ENCODE measurements around the gene PCCA.

The PCCA gene

DNA sequence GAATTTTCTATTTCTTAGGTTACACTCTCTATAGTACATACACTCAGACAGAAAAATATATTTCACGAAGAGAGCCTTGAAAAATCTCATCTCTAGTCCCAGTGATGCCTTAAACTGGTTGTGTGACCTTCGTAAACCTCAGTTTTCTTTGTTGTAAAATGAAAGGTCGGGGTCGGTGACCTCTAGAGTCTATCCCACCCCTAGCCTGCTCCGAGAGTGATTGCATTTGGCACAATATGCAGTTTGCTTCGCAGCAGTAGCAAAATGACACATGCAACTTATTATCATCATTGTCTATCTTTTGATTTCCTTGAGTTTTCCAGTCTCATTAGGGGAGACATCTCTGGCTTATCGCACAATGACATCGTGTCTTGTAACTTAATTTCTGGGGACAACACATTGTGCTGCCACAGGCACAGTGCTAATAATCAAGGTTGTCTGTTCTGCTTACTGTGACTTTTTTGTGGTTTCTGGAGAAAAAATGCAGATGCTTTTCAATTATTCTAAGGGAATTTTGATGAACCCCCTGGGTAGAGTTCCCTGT, 384.7 kb downstream of the PCCA start:
- no peak for DNase-seq

DNA sequence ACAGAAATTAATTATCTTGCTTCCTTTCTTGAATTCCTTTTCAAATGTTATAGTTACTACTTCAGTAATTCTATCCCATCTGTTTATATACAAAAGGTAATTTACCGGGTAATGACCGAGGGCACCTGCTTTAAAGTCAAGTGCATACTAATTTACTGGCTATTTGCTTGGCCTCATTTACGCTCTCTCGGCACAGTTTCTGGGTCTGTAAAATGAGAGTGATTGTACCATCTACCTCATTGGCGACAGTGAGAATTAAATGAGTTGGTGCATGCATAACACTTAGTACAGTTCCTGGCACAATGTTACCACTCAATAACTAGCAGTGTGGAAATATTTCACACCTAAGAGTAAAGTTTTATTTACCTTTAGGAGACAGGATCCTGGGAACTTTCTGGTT, 388.1 kb downstream of the PCCA start:
- DNase-seq: no peak

DNA sequence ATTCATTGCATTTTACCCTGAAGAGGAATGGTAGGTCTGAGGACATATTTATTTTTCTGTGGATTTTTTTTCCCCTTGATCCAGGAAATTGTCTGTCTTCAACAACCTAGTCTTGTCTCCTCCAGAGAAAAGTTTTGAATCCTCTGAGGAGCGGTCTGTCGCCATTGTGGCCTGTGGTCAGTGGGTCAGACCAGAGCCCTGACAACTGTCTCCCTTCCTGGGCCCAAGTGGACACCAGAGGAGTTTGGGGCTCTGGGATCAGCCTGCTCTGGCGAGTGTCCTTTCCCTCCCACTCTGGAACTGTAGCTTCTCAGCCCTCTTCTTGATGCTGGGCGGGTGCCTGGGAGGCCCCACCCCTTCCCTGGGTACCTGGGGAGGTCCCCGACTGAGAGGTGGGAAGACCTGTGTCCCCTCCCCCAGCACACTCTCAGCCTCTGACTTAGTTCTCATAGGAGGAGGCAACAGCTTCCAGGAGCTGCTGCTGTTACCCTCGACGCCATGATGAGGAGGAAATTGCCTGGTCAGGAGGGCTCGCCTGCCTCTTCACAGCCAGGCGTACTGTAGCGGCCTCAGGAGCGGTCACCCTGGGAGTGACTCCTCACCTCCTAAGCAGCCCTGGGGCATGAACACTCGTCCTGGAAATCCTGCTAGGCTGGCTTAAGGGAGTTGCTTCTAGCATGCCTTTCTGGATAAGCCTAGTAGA, 389.4 kb downstream of the PCCA start:
- DNase-seq: no peak

DNA sequence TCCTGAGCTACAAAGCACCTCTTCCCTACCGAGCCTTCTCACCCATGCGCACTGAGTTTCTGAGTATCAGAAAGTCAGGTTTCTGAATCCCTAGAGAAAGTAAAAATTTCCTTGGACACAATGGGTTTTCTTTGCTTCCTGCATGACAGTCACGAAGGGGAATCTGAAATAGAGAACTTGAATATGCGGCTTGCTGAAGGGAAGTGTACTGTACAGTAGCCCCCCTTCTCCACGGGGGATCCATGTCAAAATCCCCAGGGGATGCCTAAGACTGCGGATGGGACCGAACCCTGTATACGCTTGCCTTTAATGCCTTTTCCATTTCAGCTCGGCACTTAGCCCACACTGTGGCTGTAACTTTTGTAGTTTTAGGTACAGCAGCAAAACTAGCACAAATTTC, 391.8 kb downstream of the PCCA start:
- no peak for DNase-seq

DNA sequence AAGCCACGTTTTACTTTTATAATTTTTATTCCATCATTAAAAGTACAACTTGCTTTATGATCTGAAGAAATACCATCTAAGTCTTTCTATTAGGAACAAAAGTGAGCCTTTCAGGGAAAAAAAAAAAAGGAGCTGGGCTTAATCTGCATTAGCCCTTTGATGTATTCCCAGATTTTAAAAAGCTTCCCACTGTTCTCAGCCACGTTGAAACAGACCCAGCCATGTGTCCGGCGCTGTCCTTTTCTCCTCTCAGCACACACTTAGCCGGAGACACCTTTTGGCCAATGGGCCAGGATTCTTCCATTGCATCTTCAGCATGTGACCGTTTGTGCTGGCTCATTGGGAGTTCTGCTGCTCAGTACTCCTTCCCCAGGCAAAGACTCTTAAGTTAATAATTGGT, 394.2 kb downstream of the PCCA start:
- DNase-seq: no peak

DNA sequence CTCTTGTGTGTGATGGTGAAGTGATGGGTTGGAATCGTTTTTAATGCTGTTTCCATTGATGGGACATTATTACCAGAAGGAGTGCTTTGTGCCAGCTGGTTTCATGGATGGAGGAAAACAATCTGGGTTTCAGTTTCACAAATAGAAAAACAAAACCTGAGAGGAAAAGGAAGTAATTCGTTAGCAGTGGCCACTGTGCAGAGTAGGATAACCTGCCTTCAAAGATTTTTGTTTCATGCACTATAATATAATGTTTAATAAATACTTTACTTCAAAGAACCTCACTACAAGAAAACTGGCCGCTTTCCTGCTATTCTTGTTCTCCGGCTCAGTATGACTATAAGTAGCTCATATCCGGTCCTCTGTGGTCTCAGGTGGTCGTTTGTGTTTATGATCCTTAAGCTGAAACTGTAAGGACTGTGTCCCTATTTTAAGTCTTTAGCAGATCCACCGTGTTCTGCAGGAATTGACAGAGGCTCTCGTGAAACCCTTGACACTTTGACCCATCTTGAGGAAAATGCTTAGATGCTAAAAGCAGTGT, 395.0 kb downstream of the PCCA start:
- no peak for DNase-seq

DNA sequence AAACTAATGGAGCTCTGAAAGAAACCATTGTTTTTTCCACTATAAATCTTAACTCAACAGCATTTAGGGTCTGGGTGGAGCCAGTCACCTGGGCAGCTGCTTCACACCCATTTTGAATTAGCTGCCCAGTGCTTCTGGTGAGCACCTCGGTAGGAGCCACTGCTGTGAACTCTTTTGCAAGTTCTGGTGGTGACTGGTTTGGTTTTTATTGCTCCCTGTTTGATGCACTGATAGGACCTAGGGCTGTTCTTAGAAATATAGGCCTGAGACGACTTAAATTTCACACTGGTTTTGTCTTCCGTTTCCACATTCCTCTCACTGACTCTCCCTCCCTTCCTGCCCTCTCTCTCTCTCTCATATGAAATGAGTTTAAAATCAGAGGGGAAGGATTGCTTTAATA, 395.8 kb downstream of the PCCA start:
- DNase-seq: no peak

DNA sequence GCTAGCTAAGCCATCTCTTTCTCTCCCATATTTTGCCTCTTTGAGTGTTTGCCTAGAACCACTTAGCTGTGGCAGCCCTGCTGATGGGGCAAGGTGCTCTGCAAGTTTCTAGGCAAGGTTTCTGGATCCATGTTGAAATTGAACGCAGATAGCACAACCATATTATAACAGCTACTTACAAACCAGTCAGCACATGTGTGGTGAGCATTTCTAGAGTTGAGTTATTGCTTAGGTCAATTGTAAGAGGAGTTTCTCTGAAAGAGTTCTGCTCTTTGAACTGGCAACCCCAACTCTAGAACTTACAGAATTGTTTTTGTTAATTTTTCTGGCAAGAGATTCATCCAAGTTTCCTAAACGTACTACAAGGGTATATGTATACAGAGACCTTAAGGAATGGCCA, 396.4 kb downstream of the PCCA start:
- DNase-seq: no peak

DNA sequence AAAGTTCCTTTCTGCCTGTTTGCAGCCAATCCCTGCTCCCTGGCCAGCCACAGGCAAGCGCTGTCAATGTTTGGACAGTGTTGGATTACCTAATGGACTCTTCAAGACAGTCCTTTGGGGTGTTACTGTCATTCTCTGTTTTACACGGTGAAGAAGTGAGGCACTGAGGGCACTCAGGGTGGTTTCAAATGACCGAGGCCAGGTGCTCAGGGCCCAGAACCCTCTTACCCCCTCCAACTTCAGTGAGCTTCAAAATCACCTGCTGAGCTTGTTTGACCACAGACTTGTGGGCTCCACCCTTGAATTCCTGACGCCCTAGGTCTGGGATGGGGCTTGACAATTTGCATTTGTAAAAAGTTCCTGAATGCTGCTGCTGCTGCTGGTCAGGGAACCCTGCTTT, 401.8 kb downstream of the PCCA start:
- DNase-seq: peak; percentile 93

DNA sequence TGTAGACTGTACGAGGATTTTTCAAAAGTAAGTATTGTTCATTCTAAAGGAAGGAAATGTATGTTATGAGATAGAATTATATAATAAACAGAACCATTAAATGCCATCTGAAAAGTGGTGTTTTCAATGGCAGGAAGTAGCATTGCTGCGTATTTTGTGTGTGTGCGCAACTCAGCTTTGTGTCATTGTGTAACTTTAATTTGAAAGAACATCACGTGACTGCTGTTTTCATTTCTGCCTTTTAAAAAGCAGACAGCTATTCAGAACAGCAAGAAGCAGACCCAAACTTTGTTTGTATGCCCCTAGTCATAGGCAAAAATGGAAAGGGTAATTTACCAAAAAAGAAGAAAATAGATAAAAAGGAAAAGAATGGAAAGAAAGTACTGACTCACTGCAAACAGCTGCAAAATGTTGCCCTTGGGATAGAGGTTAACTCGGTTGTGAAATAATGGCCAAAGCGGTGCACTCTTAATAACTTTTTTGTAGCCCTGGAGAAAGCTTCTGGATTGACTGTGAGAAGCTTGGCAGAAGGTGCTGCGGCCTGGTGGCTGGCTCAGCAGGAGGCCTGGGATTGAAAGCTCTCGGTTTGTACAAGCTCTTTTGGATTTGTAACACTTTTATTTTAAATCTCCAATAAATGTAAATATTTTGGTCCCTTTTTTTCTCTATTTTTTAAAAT, 402.4 kb downstream of the PCCA start:
- no peak for DNase-seq

DNA sequence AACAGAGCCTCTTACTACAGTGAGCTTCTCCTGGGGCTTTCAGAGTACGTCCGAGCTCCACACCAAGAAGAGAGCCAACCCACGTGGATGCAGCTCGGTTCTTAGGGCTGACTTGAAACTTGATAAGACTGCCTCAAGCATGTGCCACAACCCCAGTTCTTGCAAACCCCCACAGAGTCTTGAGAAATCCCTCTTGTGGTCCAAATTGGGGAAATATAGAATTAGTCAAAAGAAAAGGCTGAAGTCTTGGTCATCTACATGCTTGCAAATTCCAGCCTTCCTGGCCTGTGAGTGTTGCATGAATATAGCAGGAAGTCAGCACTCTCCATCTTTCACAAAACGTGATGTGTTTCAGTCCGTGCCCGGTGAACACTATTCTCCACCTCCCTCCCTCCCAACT, 404.5 kb downstream of the PCCA start:
- DNase-seq: no peak

DNA sequence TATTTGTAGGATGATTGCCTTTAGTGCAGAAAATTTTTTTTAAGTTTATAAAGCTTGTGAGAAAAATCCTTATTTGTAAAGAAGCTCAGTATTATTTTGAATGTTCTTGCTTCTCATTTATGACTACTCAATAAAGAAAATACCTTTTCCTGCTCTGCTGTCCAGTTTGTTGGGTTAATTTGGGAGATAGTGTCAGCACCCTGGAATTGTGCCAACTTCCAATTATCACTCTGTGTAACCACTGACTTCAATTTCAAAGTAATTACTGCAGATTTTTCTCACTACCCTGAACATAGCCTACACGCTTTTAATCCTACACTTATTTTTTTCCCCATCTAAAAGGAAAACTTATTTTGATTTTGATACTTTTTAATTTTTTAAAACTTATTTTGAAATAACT, 406.6 kb downstream of the PCCA start:
- no peak for DNase-seq

DNA sequence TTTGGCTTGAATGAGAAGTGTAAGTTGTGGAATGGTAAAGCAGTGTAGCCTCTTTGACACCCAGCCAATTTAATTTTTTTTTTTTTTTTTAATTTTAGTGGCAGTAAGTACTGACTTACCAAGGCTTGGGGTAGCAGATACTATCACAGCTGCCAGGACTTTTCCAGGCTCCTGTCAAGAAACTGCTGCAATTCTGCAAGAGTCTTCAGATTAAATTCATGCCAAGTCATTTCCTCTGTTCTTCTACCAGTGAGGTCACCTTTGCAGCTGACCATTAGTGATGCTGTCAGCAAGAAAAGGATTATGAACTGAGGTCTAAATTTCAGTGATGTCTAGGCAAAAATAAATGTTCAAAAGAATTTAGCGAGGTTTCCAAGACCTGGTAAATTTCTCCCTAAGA, 408.5 kb downstream of the PCCA start:
- DNase-seq: no peak

DNA sequence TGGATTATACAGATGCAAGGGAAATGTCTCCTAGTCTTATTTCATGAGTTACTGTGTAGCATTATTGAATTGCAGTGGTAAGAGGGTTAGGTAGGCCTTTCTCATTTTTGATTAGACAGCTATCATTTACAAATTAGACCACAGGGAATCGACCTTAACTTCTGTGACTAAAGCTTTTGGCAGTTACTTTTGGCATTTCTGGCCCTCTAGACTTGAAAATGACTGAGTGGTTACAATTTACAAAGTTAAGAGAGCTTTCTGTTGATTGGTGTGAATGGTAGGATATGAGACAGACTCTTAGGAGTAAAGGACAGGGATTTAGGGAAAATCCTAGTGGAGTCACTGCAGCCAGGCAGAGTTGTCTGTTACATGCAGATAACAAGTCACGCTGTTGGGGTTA, 413.6 kb downstream of the PCCA start:
- DNase-seq: no peak

DNA sequence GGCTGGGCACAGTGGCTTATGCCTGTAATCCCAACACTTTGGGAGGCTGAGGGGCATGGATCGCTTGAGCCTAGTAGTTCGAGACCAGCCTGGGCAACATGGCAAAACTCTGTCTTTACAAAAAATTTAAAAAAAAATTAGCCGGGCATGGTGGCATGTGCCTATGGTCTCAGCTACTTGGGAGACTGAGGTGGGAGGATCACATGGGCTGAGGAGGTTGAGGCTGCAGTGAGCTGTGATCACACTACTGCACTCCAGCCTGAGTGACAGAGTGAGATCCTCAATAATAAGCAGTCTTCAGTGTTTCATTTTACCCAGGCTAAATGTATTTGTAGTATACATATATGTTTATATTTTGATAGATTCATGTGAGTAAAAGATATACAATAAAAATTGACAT, 414.7 kb downstream of the PCCA start:
- DNase-seq: no peak

DNA sequence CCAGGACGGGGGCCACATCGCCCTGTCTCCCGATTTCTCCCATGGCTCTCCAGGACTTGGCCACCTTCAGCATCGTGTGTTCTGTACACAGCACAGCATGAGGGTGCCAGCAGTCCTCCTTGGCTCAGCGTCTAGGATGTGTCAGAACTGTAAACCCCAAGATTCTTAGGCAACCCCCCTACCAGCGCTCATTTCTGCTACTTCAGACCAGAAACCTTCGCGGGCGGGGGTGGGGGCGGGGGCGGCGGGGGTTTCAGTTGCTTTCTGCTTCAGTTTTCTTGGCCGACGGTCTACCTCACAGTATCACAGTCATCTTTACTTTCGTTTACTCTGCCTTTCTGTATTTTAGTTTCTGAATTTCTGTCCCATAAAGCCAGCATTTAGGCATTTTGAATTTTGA, 417.3 kb downstream of the PCCA start:
- no peak for DNase-seq

DNA sequence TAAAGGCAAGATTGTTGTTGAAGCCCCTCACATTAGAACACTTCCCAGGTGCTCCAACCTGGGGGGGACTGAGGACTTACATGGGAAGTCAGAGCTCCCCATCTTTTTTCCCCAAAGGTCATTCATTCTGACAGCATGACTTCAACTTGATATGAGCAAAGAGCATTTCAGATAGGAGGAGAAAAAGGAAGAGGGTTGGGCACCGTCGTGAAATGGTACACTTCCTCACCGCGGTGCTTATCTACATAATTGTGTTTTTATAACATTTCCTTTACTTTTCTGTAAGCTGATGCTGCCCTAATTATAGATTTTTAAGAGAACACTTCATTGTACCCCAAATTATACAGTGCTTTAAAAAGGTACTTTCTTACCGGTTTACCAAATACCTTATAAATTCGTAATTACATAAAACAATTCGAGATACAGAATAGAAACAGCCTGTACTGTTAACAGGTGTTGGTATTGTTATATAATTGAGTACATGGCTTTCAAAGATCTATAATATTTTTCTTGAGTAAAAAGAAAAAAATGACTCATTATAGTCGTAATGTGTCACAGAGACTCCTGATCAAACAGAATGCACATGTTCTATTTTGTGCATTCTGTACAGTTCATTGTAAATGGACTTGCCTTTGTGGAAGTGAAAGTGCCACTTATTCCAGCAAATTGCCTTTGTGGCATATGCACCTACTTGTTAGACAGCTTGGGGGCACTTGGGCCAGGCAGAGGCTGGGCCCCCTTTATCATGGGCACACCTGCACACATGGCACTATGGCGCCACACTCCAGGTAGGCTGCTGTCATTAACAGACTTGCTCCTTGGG, 417.9 kb downstream of the PCCA start:
- DNase-seq: no peak

DNA sequence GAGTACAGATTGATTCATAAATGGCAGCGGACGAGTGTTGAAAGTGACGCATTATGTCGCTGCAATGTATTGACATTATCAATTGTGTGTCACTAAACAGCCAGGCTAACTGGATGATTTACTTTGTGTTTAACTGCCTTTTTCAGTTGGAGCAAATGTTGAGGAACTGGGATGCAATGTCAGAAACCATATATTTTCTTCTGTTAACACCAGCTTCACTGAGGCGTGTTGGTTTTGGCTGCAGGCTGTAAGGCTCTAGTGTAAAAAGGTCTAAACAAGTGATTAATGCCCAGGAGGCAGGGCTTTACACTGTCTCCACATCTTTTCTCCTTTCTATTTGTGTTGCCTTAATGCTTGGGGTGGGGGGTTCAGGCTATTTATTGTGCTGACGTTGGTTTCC, 419.6 kb downstream of the PCCA start:
- DNase-seq: peak; percentile 98

DNA sequence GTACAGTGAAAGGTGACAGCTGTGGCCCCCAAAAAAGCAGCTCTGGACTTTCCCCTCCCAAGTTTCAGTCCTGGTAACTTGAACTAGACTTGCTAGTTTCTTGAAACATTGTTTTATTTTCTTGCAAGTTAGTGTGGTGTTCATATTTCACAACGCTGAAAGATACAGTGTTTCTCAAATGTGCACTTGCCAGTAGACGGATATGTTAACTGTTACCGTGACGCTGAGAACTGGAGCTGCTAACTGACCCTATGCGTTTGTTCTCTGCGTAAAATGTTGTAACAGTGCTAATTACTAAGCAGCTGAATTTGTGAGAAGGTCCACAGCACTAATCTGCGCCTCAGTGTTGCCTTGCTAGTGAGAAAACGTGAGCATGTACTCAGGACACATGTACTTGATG, 420.1 kb downstream of the PCCA start:
- DNase-seq: peak; percentile 87

DNA sequence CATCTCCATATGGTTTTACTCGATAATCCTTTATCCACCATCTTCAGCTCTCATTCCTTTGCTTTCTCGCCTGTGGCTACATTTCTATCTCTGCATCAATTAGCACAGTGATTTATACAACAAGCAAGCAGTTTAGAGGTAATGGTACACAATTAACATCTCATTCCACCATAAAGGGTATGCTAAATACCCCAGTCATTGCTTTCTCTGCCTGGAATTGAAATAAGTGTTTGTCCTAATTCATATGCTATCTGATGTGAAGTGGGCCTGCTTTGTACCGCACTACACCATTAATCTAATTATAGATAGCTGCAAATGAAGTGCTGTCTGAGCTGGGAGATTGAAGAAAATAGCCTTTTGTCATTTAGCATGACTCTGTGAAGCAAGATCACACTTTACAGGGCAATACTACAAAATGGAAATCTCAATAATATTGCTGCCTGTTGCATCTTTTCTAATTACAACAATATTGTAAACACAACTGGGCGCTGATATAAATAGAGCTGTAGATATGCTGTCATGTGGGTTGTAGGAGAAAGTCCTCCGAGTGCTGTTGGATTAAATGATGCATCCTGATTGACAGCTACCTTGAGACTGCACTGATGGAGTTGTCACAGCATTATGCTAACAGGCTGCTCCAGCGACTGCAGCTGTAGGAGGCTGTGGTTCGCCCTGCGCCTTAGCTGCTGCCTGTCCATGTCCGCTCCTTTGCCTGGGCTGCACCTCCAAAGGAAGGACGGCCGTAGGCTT, 421.5 kb downstream of the PCCA start:
- DNase-seq: no peak

DNA sequence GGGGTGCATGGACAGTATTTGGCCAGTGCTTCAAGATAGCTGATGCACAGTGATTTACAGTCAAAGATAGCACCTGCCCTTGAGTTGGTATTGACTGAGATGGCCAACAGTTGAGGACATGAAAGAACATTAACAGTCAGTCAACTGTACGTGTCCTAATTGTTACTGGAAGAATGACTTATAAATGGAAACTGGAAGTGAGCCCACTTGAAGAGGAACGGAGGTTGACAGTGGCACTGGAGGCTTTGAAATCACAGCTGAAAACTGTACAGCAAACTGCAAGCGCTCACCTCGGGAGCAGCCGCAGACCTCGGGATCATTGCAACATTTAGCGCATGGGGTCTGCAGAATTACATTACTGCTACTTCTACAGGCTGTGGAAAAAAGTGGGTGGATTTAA, 422.6 kb downstream of the PCCA start:
- DNase-seq: peak; percentile 90

DNA sequence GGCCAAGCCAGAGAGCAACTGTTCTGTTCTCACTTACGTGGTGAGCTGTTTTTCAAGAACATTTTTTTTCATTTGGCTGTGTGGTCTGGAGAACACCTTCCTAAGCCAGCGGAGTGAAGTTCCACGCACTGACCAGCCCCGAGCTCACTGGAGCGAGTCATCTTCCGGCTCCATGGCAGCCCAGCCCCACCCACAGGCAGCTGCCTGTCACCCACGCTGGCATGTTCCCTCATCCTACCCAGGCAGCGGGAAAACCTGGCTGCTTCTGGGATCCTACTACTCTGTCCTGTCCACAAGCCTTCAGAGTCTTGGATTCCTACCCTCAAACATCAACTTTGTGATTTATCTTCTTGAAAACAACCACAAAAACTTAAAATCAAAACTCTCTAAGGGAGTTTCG, 423.5 kb downstream of the PCCA start:
- DNase-seq: no peak

DNA sequence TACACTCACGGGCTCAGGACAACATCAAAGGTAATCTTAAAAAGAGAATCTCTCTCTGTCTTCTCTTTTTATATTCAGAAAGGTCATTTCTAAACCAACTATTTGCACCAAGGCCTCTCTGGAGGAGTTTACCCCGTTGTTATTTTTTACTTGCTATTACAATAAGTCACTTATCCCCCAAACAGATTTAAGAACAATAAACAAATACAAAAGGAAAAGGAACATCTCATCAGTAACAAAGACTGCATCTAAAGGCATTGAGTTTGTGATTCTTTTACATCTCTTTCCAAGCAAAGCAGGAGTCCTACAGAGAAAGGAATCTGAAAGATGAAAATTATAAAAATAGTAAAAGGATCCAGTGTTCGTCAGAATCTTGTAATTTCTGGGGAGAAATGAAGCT, 424.3 kb downstream of the PCCA start:
- DNase-seq: no peak
